NCI-H1930 (cell line): ENCODE data around the gene GRIN3A.
"Not testable (repeated sequence)": the region's sequence is repeated elsewhere in the genome, so short reads cannot be mapped to it uniquely, and the experiment has no call there.

Experiments used
- DNase-seq, 2 experiments: peaks; one replicate each; lab custom pipeline; 2025; lab: John Stamatoyannopoulos, UW

GRIN3A gene

DNA sequence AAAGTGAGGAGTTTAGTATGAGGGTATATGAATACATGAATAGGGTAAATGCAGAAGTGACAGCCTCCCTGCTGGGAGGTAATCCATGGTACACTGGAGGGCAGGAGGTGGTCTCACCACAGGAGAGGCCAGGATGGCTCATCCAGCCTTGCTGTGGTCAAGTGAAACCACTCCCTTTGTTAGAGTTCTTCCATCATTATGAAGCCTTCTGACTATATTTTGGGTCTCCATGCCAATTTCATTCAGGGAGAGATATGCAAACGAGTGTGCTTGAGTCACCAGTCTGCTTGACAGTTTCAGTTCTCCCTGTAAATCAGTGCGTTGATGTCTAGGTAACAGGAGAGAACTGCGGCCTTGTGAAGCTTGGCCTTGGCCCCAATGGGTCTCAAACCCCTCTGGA is 160.1 kb downstream of the GRIN3A start:
- DNase-seq, result no peak

DNA sequence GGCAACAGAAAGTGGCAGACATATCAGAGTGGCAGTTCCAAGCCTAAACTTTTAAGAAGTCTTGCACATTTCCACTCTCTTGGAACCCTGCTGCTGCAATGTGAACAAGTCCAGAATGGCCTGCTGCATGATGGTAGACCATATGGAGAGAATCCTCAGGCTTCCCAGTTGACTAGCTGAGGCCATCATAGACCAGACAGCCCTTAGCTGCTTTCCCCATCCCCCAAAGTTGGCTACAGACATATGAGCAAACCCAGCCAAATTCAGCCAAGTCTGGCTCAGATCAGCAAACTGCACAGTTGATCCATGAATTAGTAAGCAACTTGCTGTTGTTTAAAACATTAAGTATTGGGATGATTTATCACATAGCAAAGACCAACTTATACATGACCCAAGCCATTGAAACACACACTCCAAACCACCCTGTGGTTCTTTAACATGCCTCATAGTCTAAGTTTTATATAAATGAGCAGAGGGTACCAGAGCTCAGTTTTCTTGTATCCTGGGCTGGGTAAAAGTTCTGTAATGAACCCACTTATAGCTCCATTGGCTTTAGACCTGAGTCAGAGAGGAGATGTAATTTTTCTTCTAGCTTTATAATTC is 163.6 kb downstream of the GRIN3A start:
- DNase-seq, result no peak

DNA sequence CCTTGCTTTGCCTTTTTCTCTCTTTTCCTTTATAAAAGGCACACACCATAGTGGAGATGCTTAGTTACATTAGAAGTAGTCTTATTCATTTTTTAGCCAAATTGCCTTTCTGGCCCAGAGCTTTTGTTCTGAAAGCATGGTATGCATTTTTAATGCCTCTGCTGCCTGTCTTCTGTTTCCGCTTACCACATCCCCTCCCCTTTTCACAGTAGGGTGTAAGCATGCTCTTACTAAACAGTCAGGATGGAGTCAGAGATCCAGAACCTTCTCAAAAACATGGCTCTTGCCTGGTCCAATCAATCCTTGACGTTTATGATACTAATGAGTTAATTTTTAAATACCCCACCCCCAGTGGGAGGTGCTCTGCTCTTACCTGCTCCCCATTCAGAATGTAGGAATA is 166.1 kb downstream of the GRIN3A start:
- DNase-seq, result no peak

DNA sequence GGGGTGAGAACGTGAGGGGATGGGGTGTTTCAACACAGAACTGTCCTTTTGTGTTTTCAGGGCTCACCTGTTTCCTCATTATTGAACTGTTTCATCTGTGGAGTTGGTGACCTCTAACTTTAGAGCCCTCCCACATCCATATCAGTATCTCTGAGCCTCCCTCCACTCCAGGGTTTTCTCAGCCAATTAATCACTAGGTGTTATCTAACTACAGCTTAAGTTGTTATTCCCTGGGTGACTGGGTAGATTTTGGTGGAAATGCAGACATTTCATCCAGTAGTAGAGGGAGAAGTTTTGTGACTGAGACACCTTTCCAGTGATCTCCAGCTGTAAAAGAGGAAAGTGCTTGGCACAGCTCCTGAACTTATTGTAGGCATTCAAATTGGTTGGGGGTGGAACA is 167.3 kb downstream of the GRIN3A start:
- DNase-seq, result no peak

DNA sequence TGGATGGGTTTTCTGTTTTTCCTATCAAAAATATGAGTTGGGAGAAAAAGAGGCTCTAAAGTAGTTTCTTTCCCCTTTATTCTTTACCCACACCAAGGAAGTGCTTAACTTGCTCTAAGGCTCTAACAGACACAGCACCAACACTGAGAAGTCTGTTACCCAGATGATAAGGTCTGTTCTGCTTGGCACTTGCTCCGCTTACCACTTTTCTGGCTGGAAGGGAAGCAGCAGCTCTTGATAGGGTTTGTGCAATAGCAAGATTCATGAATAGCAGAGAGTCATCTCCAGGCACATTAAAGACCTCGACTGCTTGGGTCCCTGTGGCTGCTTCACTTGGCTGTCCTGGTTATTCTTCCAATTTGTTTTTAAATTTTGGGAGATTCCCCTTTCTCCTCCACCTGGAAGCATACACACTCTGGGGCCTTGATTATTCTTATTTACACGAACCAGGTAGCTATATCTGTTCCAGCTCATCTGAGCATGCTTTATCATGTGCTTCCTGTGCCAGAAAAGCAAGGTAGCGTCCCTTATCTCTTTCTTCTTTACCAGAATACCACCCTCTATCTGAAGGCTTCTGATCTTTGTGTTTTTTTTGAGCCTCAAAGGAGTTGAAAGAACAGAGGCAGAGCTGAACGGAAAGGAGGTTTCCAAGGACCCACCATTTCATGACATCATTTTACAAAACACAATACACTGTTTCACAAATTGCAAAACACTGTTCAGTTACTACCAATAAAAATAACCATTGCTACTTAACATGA is 168.5 kb downstream of the GRIN3A start:
- DNase-seq, result no peak

DNA sequence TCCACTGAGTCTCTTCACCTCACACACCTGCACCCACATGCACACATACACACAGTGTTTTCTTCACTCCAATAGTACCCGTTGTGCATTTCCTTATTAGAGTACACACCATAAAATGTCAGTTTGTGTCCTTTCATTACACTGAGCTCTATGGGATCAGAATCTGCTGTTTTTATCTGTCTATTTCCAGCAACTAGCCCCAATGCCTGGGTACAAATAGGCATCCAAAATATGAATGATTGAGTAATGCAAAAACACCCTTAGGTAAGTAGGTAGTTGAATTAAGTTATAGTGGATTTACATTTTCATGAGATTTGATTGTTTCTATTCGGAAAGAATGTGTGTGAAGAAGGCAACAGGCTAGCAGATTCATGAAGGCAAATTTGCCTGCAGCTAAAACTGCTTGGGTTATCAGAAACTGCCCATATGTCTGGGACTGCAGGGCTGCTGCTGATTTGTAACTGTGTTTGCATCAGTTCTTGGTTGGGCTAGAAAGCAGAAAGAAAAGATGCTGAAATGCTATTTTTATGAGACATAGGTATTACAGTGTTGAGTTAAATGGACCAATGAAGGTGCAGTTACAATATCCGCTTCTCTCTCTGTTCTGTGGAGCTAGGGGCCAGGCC is 170.6 kb downstream of the GRIN3A start:
- DNase-seq, result no peak

DNA sequence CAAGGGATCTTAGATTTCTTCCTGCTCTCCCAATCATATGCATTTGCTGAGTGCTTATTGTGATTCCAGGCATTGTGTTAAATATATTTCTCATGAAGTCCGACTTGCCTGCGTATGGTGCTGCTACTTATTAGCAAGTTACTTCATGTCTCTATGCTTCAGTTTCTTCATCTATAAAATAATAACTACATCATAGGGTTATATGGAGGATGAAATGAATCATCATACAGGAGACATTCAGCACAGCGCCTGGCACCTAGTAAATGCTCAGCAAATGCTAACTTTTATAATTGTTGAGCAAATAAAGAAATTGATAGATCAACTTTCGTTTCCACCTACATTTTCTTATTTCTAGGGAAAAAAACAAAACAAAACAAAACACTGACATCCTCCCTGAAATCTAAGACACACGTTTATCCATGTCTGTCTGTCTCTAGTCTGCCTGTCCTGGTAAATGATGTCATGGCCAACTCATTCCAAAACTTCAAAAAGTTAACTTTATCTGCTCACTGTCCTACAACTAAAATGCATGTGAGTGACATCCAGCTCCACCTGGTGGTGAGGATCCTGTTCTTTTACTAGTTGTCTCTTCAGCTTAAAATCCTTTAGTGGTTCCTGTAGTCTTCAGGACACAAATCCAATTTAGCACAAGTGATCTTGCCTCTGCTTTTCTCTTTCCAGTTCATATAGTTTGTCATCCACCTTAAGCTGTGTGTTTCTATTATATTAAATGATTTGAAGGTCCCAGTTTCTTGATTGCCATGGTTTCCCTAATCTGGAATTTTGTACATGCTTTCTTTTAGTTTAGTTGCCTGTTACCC is 171.3 kb downstream of the GRIN3A start:
- no peak for DNase-seq

DNA sequence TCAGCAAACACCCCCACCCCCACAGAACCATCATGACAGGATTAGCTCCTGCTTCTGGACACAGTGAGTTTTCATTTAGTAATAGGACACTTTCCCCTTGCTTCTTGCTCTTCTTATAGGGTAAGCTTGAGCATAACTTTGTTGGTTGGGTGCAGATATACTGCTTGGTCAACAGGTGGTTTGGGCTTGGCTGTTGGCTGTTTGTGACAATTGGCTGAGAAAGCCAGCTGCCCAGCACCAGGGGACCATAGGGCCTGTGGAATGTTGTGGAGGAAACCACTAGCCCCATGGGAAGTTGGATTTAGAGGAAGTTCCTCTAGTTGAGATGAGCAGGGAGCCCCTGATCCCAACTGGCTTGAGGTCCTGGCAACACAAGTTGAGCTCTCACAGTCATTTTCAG is 174.2 kb downstream of the GRIN3A start:
- DNase-seq, result no peak

DNA sequence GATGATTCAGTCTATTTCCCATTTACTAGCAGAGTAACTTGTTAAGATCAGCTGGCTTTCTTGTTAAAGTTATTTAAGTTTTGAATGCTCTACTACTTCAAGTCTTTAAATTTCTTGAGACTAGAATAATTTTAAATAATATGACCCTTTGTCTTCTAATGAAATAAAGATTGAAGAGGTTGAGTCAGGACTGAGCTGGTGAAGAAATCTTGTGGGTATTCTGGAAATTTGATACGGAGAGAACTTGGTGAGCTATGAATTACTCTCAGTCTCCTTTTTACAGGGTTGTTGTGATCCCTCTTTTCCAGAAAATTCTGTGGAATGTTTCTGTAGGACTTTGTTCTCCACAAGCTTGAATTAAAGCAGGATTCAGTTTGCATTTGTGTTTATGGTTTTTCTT is 175.5 kb downstream of the GRIN3A start:
- no peak for DNase-seq

DNA sequence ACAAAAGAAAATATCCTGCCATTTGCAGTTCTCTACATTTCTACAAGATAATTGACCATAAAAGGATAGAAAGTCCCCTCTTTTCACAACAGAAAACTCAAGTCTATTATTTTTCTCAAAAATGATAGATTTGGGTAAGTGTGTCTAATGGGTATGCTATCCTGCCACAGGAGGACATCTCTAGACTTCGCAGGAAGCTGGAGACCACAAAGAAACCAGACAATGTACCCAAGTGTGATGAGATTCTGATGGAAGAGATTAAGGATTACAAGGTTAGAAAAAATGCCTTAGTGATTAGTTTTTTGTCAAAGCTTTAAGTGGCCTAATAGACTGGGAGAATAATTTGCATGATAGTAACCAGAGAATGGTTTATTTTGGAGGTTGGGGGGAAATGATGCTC is 176.7 kb downstream of the GRIN3A start:
- DNase-seq, result no peak

DNA sequence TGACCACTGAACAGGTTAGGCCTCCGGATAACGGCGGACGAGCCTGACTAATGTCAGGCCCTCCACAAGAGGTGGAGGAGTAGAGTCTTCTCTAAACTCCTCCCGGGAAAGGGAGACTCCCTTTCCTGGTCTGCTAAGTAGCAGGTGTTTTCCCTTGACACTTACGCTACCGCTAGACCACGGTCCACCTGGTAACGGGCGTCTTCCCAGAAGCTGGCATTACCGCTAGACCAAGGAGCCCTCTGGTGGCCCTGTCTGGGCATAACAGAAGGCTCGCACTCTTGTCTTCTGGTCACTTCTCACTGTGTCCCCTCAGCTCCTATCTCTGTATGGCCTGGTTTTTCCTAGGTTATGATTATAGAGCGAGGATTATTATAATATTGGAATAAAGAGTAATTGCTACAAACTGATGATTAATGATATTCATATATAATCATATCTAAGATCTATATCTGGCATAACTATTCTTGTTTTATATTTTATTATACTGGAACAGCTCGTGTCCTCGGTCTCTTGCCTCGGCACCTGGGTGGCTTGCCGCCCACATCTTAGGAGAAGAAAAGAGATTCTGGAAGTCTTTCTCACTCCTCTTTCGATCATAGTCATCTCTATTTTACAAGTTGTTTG is 188.9 kb downstream of the GRIN3A start:
- DNase-seq, result not testable (repeated sequence)

DNA sequence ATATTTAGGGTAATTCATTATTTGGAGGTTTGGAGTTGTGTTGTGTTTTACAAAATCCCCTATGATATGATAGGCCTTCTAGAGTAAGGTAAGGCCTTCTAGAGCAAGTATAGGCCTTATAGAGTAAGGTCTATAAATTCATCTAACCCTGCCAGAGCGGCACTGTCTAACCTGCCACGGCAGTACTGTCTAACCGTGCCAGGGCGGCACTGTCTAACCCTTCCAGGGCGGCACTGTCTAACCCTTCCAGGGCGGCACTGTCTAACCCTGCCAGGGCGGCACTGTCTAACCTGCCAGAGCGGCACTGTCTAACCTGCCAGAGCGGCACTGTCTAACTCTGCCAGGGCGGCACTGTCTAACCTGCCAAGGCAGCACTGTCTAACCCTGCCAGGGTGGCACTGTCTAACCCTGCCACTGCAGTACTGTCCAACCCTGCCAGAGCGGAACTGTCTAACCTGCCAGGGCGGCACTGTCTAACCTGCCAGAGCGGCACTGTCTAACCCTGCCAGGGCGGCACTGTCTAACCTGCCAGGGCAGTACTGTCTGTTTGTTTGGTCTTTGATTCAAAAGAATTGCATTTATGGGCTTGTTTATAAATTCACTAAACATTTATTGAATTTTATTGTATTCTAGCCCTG is 195.2 kb downstream of the GRIN3A start:
- DNase-seq, result no peak

DNA sequence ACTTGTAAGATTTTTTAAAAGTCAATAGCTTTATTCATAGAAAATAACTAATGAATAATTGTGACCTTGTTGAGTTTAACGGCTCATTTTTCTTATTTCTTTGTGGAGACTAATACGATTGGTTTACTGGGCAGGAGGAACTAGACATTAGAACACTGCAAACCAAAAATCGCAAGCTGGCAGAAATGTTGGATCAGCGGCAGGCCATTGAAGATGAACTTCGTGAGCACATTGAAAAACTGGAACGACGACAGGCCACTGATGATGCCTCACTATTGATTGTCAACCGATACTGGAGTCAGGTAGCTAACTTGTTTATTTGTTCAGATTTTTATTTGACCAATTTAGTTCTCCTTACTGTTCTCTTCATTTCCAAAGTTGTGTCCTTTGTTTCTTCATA is 198.4 kb downstream of the GRIN3A start:
- DNase-seq, result no peak

DNA sequence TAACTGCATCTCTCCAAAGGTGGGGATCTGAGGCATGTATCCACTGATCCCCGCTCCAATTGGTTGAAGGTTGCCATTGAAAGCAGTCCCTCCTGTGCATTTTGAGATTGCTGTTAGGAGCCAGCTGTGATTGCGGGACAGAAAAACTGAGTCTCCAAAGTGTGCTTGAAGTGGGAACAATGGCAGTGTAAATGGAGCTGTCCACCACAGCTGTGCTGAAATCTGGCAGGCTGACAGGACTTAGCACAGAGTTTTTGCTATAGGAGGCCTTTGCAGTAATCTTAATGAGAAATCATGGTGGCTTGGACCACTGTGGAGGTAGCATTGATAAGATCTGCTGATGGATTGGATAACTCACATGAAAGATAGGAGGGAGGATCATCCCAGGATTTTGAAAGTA is 201.5 kb downstream of the GRIN3A start:
- no peak for DNase-seq

DNA sequence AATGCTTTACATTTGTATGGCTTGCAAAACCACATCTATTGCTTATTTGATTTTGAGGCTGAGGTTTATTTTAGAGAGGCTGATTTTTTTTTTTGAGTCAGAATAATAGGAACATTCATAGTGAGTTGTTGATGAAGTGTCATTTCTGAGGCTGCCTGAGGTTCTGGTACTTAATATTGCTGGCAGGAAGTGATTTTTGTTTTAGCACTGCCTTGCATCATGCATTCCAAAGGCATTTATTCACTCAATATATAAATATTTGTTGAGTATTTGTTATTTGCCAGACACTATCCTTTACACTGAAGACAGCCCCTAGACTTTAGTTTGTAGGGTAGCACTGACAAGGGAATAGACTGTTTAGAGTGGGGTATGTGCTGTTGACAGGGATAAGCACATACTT is 202.1 kb downstream of the GRIN3A start:
- DNase-seq, result no peak

DNA sequence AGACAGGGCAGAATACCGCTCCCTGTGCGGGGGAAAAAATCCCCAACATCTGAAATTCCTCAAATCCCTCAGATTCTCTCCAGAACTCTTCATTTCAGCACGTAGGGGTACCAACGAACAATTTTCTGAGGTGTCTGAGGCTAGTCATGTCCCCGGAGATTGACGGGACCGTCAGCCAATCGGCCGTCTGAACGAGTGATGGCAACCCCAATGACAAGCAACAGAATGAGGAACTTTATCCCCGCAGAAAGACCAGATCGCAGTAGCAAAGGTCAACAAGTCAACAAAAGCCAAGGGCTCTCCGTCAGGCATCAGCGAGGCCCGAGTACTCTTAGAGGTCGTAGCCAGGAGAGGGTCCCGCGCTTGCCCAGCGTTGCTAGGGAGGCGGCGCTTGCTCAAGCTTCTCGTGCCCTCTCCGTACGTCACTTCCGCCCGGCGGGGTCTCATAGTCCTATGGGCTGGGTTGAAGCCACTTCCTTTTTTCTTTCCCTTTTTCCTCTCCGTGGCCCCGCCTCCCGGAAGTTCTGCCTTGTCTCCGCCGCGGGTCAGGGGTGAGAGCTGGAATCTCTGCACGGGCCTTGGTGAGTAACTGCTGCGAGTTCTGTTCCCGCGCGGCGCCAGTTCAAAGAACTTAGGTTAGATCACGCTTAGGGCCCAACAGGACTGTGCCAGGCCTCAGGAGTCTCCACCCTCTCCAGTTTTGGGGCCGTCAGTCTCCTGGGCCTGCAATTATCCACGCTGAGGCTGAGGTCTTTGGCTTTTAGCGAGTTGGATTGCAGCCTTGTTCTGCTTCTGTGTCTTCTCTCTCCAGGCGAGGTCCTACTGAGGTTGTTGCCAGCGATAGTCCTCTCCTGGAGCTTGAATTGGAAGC is 204.9 kb downstream of the GRIN3A start, which contains the start of gene RNF20:
TSS of gene RNF20 (plus strand) at position 520 of the 871 bp plus-strand sequence. CDS start 1,571 bp downstream, outside the sequence.
- peak; percentile 96 to 97 for DNase-seq

DNA sequence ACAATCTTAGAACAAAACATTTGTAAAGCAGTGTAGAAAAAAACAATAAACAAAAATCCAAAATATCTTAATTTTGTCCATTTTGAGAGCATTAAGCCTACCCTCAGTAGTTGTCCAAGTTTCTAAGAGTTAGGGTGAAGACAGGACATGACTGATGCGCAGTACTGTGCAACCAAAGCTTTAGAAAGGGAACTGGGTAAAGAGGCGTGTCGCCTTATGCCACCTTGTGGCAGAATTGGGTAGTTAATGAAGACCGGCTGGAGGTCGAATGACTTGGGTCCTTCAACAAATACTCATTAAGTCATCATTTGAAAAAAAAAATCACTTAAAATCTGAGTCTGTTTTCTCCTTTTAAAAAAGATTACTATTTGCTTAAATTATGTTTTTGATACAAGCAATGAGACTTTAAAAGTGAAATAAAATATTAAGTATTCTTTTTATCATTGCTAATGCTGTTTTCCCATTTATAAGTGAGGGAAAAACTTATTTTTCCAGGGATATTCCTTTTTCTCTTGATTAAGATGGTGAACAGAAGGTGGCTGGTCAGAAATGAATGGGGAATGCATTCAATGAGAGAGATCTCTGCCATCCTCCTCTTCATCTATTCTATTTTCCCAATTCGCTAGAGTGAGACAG is 208.3 kb downstream of the GRIN3A start:
- peak; percentile 40 to 67 for DNase-seq

DNA sequence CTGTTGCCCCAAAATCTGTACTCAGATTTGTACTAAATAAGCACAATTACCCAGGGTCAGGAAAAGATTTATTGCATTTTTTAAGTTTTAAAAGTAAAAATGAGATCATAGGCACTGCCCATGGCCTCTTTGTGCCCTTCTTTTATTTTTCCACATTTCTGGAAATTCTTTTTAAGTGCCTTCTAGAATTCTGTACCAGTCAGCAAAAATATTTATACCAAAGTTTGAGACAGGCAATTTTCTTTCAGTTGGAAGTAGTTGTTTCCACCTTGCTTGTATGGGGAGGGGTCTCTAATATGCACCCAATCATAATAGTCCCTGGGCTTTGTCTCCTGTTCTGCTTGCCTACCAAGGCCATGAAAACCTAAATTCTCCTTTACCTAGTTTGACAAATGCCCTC is 210.4 kb downstream of the GRIN3A start:
- no peak for DNase-seq

DNA sequence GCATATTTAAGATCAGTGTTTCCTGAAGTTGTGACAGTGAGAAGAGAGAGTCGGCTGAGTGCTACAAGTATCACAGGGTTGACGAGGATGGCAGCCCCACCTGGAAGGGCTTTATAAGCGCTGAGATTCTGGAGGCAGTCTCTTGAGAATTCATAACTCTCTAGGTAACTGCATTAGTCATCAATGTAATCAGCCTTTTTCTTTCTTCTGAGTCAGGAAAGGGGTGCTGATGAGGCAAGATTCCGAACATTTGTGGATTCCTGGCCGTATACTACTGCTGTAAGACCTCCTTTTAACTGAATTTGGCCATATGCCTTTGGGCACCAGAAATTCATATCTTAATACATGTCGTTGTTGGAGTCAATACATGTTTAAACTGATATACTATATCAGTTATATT is 211.4 kb downstream of the GRIN3A start:
- no peak for DNase-seq

DNA sequence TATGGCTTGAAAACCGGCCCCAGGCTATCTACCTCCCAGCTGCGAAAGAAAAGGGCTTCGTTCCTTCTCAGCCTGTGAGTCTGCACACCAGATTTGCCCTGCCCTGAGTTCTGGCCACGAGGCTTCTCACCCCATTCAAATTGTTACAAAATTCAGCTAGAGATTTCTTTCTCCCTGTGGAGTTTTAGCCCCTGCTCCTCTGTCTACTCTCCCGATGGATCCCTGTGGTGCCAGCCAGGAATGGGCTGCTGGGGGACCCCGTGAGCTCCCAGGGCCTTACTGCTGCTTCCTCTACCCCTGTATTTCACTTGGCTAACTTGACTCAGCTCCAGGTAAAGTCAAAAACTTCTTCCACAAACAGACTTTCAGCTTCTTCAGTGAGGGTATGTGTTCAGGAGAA is 214.1 kb downstream of the GRIN3A start:
- no peak for DNase-seq
